Measurements from ENCODE around the gene INPP5K.

Gene INPP5K

GRCh38 chr17:1554751-1555540, 38.5 kb upstream of the INPP5K start:
- no peak for TF ChIP-seq CTCF (IDR thresholded peaks at IDR 0.05; ENCODE audit: low read depth, low read length, missing control alignments)
- no peak overlapping the region for H3K4me3 ChIP-seq (ENCODE audit: low read depth, low read length)
- no peak for DNase-seq (ENCODE audit: low read depth)

DNA sequence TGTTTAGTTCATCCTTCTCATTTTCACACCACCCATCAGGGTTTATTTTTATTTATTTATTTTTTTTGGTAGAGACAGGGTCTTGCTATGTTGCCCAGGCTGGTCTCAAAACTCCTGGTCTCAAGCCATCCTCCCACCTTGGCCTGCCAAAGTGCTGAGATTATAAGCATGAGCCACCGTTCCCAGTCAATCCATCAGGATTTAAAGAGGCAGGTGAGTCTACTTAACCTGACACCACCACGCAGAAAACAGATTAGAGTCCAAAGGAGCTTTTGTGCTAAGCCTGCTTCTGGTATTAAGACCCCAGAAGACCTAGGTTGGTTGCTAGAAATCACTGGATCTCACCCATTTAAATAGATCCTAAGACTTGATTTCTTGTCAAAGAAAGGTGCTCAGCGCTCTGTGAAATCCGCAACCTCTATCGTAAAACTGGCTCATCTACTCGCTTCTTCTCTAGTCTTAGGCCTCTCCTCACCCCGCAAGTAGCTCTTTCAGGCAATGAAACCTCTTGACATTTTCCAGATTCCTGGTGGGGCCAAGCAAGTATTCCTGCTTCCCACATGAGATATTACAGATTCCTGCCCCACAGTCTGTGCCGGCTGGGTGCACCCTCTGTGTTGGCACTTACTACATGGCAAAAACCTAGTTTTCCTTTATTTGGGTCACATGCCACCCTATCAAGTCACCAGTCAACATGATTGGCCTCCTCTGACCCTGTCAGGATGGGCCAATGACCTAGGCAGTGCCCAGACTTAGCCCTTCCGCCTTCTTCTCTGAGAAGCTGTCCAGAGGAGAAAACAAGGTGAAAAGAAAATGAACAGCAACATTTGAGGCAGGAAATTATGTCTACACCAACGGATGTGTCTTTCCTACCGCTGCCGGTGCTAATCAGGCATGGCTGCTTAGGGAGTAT, 37.2 kb upstream of the INPP5K start:
- TF ChIP-seq CTCF (IDR thresholded peaks at IDR 0.05; ENCODE audit: low read depth, low read length, missing control alignments): no peak
- no peak for DNase-seq (ENCODE audit: low read depth)
- H3K4me3 ChIP-seq (ENCODE audit: low read depth, low read length): no peak overlapping the region

- DNase-seq (ENCODE audit: low read depth): no peak
- H3K4me3 ChIP-seq (ENCODE audit: low read depth, low read length): no peak overlapping the region
- TF ChIP-seq CTCF (IDR thresholded peaks at IDR 0.05; ENCODE audit: low read depth, low read length, missing control alignments): no peak
Measured at GRCh38 chr17:1552932-1553331, 36.5 kb upstream of the INPP5K start.

DNA sequence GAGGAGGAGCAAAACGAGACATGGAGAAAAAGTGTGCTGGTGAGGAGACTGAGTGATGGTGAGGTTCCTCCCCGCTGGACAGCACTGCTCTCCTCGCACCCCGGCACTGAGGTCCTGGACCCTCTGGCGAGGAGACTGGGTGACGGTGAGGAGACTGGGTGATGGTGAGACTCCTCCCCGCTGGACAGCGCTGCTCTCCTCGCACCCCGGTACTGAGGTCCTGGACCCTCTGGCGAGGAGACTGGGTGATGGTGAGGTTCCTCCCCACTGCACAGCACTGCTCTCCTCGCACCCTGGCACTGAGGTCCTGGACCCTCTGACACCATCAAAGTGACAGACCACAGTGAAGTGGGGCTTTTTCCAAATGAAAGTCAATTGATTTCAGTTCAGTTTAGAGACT, 35.3 kb upstream of the INPP5K start:
- TF ChIP-seq CTCF (IDR thresholded peaks at IDR 0.05; ENCODE audit: low read depth, low read length, missing control alignments): no peak
- no peak for DNase-seq (ENCODE audit: low read depth)
- no peak overlapping the region for H3K4me3 ChIP-seq (ENCODE audit: low read depth, low read length)

GRCh38 chr17:1548032-1548431, 31.6 kb upstream of the INPP5K start:
- no peak for TF ChIP-seq CTCF (IDR thresholded peaks at IDR 0.05; ENCODE audit: low read depth, low read length, missing control alignments)
- no peak overlapping the region for H3K4me3 ChIP-seq (ENCODE audit: low read depth, low read length)
- no peak for DNase-seq (ENCODE audit: low read depth)

GRCh38 chr17:1546292-1546922, 30.0 kb upstream of the INPP5K start:
- H3K4me3 ChIP-seq (ENCODE audit: low read depth, low read length): no peak overlapping the region
- no peak for DNase-seq (ENCODE audit: low read depth)
- no peak for TF ChIP-seq CTCF (IDR thresholded peaks at IDR 0.05; ENCODE audit: low read depth, low read length, missing control alignments)
